Dendritic cell treated with granulocyte-macrophage colony-stimulating factor and Interleukin-4, amounts not matched to agents 40 ng/mL and 50 ng/mL, for 4 days (primary cell): ENCODE measurements around the gene SPTLC2.

Source experiments
- H3K27ac Mint-ChIP-seq: one replicate; pipeline ENCODE4 v1.8.0; 2022; ENCODE audit warnings: mild to moderate bottlenecking, mixed read lengths
- H3K27me3 Mint-ChIP-seq: one replicate; pipeline ENCODE4 v1.8.0; 2022; ENCODE audit warnings: mild to moderate bottlenecking, mixed read lengths
- H3K36me3 Mint-ChIP-seq: one replicate; pipeline ENCODE4 v1.8.0; 2022; ENCODE audit warnings: low read depth, mixed read lengths
- H3K4me1 Mint-ChIP-seq: one replicate; pipeline ENCODE4 v1.8.0; 2022; ENCODE audit warnings: low read depth, mixed read lengths
- H3K4me3 Mint-ChIP-seq: one replicate; pipeline ENCODE4 v1.8.0; 2022; ENCODE audit warnings: mild to moderate bottlenecking, moderate library complexity, mixed read lengths
- H3K9me3 Mint-ChIP-seq: one replicate; pipeline ENCODE4 v1.8.0; 2022; ENCODE audit warnings: mixed read lengths
- intact Hi-C: fragments of 100-400 bp; cut with micrococcal nuclease; formaldehyde crosslinking; loops from one replicate; pipeline ENCODE4 v1.15.0; 2022

SPTLC2 gene

DNA sequence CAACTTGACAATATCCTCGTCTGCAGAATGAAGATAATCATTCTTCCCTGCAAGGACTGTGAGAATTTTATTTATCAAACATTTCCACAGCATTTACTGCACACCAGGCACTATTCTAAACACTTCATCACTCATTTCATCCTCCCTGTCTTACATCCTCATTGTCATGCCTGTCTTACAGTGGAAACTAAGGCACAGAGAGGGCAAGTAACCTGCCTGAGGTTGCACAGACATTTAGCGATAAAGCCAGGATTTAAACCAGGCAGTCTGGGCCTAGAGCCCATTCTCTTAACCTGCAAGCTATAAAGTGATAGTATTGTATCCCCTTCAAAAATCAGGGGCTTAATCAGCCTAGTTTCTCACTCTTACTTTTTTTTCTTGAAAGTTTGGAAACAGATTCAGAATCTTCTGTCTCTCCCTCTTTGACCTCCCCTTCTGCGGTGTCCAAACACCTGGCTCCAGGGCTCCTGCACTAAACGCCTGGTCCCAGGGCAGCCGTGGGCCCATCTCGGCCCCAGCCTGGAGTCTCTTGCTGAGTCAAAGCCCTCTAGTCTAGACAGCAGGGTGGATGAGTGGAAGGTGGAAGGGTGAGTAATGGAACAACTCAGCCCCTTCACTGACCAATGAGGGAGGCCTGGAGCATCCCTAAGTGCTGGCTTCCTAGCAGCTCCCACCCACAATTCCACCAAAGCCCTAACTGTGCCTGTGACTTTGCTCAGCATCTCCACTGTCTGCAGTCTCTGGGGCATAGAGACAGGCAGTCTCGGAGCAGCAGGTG lies 130.3 kb downstream of the SPTLC2 start:
- Mint-ChIP-seq H3K9me3 (no peaks in the 10 kb centered on the region), H3K27ac (no peak overlapping the region), H3K4me1 (no peaks in the 10 kb centered on the region), H3K27me3 (no peaks in the 10 kb centered on the region), H3K36me3 (no peaks in the 10 kb centered on the region), H3K4me3 (no peak overlapping the region)
- intact Hi-C loops: no loop called here

DNA sequence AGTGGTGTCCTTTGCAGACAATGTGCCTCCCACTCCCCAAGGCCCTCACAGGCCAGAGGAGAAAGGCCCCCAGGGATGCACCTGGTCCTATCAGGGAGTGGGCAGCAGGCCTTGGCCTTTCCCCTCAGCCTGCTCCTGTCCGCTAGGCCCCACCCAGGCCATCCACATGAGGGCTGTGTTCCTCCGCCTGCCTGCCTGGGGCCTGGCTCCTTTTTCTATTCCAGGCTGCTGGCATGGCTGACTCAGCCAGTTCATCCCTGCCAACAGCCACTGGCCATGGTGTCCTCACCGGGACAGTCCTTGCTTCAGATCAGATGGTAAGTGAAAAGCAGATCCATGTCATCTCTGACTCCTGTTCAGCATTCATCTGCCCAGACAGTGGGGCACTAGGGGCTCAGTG lies 131.2 kb downstream of the SPTLC2 start:
- Mint-ChIP-seq H3K27ac (no peak overlapping the region), H3K36me3 (no peaks in the 10 kb centered on the region), H3K27me3 (no peaks in the 10 kb centered on the region), H3K4me1 (no peaks in the 10 kb centered on the region), H3K4me3 (no peak overlapping the region), H3K9me3 (no peaks in the 10 kb centered on the region)
- intact Hi-C loops: no loop called here

DNA sequence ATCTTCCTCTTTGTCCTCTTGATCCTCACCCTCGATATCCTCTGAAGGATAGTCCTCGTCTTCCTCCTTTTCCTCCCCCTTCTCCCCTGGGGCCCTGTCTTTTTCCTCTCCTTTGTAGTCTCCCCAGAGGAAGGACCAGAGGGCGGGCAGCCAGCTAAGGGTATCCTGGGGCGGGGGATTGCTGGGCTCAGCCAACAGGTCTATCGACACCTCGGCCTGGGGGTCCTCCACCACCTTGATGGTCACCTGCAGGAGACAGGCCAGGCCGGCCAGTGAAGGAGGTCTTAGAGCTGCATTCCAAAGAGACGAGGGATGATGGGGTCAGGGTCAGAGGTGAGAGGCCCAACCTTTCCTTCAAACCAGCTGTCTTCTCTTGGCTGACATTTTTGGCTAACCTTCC lies 134.0 kb downstream of the SPTLC2 start:
- Mint-ChIP-seq H3K27me3 (no peaks in the 10 kb centered on the region), H3K27ac (no peak overlapping the region), H3K4me1 (no peaks in the 10 kb centered on the region), H3K9me3 (no peaks in the 10 kb centered on the region), H3K36me3 (no peaks in the 10 kb centered on the region), H3K4me3 (no peak overlapping the region)
- intact Hi-C loops: no loop called here

DNA sequence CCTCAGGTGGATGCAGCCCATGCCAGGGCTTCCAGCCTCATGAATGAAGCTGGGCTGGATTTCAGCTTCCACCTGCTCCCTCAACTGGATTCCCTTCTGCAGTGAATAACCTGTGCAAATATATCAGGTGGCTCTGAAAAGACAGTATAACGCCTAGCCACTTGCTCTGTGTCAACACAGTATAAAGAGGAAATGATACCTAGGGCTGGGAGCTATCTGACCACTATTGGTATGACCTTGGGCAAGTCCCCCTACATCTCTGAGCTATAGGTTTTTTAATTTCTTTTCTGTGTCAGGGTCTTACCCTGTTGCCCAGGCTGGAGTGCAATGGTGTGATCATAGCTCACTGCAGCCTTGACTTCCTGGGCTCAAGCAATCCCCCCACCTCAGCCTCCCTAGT lies 137.6 kb downstream of the SPTLC2 start:
- H3K4me3 Mint-ChIP-seq: no peak overlapping the region
- no peaks in the 10 kb centered on the region for H3K4me1 Mint-ChIP-seq
- no peaks in the 10 kb centered on the region for H3K27me3 Mint-ChIP-seq
- no peak overlapping the region for H3K27ac Mint-ChIP-seq
- intact Hi-C loops: no loop called here
- no peaks in the 10 kb centered on the region for H3K9me3 Mint-ChIP-seq
- H3K36me3 Mint-ChIP-seq: no peaks in the 10 kb centered on the region

DNA sequence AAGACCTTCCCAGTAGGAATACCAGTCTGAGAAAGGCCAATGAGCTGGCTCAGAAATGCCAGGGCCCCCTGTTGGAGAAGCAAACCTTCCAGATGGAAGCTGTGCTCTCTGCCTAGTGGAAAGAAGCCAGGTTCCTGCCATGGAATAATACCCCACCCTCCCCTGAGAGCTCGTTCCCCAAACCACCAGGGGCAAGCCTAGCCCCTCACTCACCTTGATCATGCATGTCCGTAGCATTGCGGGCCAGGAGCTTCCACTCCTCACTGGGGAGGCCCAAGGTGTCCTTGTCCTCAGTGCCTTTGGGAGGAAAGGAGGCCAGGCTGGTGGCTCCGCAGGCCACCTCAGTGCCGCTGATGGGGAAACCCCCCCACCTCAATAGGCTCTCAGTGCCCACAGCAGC lies 138.4 kb downstream of the SPTLC2 start:
- intact Hi-C loops: no loop called here

DNA sequence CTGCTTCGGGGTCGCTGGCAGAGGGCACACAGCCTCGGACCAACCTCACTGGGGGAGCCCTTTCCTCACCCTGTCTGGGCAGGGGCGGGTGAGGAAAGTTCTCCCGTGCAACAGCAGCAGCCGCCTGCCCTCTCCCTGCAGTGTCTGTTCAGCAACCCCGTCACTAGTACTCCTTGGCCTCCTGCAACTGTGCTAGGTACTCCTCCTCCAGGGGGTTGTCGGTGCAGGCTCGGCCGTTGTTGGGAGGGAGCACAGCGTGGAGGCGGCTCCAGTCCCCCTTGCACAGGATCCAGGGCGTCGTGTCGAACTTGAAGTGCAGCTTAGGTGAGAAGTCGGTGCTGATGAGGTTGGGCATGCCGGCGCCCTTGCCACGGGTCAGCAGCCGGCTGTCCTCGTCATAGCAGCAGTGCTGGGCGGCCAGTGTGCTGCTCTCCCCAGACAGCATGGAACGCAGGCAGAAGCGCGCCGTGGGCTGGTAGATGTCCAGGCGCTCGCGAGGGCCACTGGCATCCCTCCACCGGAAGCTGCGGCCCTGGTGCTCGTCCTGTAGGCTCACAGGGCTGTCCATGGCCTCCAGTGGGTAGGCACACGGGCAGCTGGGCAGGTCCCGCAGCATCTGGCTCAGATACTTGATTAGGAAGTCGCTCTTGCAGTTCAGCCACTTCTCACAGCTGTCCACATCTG lies 140.9 kb downstream of the SPTLC2 start:
- Mint-ChIP-seq H3K27ac (no peak overlapping the region), H3K36me3 (no peaks in the 10 kb centered on the region), H3K4me3 (no peak overlapping the region), H3K4me1 (no peaks in the 10 kb centered on the region), H3K27me3 (no peaks in the 10 kb centered on the region), H3K9me3 (no peaks in the 10 kb centered on the region)
- intact Hi-C loops: no loop called here

More for the DNA sequence above, 138.4 kb downstream of the SPTLC2 start:
- H3K36me3 Mint-ChIP-seq: no peaks in the 10 kb centered on the region
- H3K27ac Mint-ChIP-seq: no peak overlapping the region
- H3K4me3 Mint-ChIP-seq: no peak overlapping the region
- no peaks in the 10 kb centered on the region for H3K27me3 Mint-ChIP-seq
- no peaks in the 10 kb centered on the region for H3K9me3 Mint-ChIP-seq
- no peaks in the 10 kb centered on the region for H3K4me1 Mint-ChIP-seq

DNA sequence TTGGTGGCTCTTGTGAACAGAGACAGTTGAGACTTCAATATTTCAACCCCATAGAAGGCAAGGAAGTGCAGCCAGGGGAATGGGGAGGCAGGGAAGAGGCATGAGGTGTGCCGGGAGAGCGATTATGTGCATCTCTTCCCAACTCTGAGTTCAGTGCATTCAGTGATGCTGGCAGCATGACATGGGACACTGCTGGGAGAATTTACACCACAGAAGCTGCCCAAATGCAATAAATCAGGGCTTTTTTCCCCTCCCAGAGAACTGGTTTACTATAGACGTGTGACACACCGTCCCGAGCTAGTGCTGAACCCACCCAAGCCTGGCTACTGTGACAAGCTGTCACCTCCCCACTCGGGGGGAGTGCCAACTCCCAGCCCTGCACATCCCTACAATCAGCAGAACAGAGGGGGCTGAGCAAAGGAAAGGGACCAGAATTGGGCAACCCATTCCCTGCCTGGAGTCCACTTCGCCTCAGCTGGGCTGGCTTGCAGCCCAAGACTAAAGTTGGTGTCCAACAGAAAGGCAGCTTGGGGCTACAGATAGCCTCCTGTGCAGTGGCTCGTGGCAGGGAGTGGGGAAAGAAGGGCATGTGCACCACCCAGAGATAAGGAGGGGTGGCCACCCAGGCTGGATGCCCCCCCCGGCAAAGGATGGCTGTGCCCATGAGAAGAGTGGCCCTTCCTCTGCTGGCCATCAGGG lies 141.8 kb downstream of the SPTLC2 start:
- no peaks in the 10 kb centered on the region for H3K27me3 Mint-ChIP-seq
- no peak overlapping the region for H3K4me3 Mint-ChIP-seq
- no peaks in the 10 kb centered on the region for H3K9me3 Mint-ChIP-seq
- intact Hi-C loops: no loop called here
- H3K4me1 Mint-ChIP-seq: no peaks in the 10 kb centered on the region
- H3K36me3 Mint-ChIP-seq: no peaks in the 10 kb centered on the region
- no peak overlapping the region for H3K27ac Mint-ChIP-seq

DNA sequence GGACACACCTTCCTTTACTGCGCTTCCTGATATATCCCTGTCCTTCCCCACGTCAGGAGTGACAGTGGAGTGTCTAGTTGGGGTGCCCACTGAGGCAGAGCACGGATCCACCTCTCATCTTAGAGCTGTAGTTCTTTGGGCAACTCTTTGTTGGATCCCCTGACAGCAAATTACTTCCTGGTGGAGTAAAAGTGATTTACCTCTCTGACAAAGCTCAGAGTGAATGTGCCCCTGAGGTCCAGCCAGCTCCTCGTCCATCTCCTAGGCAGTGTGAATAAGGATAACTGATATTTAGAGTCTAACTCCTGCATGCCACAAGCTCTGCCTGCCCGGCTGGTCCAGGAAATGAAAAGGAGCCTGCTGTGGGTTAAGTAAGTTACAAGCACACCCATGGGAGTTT lies 142.5 kb downstream of the SPTLC2 start:
- H3K27me3 Mint-ChIP-seq: no peaks in the 10 kb centered on the region
- peaks cover 7% of the 10 kb centered on the region for H3K36me3 Mint-ChIP-seq
- no peak overlapping the region for H3K27ac Mint-ChIP-seq
- no peak overlapping the region for H3K4me3 Mint-ChIP-seq
- intact Hi-C loops: no loop called here
- no peaks in the 10 kb centered on the region for H3K4me1 Mint-ChIP-seq
- no peaks in the 10 kb centered on the region for H3K9me3 Mint-ChIP-seq

DNA sequence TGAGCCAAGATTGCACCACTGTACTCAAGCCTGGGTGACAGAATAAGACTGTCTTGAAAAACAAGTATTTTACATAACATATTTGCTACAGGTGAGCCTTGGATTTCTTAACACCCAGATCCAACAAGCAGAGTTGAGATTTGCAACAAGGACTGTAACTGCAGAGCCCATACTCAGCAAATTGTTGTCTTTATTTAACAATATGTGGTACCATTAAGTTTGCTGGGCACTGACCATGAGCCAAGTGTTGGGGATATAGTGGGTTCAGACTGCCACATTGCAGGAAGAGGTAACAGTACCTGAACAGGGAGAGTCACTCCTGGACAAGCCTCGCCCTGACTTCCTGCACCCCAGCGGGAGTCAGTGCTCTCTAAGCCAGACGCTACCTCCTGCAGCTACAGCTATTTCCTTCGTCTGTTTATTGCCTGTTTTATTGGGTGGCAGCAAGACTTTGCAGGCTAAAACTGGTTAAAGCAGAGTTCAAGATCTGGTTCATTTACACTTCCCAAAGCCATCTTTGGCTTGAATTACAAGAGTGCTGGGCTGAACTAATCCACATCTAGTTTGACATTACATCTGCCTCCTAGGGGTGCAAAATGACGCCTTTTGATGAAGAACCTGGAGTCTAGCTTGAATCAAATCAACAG lies 146.1 kb downstream of the SPTLC2 start:
- H3K27ac Mint-ChIP-seq: no peak overlapping the region
- peaks cover 42% of the 10 kb centered on the region for H3K36me3 Mint-ChIP-seq
- no peaks in the 10 kb centered on the region for H3K27me3 Mint-ChIP-seq
- no peak overlapping the region for H3K4me3 Mint-ChIP-seq
- intact Hi-C loops: no loop called here
- no peaks in the 10 kb centered on the region for H3K9me3 Mint-ChIP-seq
- no peaks in the 10 kb centered on the region for H3K4me1 Mint-ChIP-seq

DNA sequence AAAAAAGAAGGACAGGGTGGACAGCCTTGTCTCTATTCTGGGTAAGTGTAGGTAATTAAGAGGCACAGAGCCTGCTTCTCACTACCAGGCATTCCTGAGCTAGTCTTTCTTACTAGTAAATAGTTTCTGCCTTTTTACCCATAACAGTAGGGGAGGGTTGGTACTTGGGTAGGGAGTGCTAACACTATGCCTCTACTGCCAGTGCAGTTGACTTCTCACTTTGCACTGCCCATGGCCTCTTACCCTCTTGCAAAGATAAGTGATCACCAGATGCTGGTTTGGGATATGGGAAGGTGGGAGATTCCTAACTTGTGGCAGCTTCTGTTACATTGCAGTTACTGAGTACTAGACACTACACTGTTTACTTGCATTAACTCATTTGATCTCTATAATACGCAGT lies 146.9 kb downstream of the SPTLC2 start:
- Mint-ChIP-seq H3K27me3 (no peaks in the 10 kb centered on the region), H3K36me3 (peaks cover 51% of the 10 kb centered on the region), H3K27ac (no peak overlapping the region), H3K9me3 (no peaks in the 10 kb centered on the region), H3K4me1 (no peaks in the 10 kb centered on the region), H3K4me3 (no peak overlapping the region)
- intact Hi-C loops: no loop called here

DNA sequence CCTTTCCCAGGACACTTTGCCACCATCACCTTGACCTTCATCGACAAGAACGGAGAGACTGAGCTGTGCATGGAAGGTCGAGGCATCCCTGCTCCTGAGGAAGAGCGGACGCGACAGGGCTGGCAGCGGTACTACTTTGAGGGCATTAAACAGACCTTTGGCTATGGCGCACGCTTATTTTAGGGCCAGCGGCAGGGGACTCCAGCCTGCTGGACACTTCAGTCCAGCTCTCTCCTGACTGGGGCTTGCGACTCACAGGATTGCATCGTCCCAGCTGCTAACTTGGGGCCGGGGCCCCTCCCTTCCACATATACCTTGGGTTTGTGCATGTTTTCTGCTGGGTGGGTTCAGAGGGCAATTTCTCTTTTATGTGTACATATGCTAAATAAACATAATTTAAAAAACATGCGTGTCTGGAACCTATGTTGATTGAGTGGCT lies 147.4 kb downstream of the SPTLC2 start:
- no peaks in the 10 kb centered on the region for H3K4me1 Mint-ChIP-seq
- no peak overlapping the region for H3K27ac Mint-ChIP-seq
- H3K4me3 Mint-ChIP-seq: no peak overlapping the region
- H3K9me3 Mint-ChIP-seq: no peaks in the 10 kb centered on the region
- no peaks in the 10 kb centered on the region for H3K27me3 Mint-ChIP-seq
- intact Hi-C loops: no loop called here
- peaks cover 55% of the 10 kb centered on the region for H3K36me3 Mint-ChIP-seq

DNA sequence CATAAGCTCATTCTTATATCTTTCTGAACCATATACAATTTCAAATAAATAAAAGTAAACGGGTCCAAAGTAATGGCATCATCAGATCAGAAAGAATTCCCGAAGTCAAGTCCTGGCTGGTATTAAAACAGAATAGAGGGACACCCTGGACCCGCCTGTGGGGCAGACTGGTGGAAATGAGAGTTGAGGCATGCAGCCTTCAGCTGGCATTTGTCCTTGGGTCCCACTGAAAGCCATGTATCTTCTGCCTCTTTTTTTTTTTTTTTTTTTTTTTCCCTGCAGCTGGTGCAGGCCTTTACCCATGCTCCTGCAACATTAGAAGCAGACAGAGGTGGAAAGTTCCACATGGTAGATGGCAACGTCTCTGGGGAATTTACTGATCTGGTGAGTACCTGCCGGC lies 148.6 kb downstream of the SPTLC2 start:
- Mint-ChIP-seq H3K4me1 (no peaks in the 10 kb centered on the region), H3K27ac (no peak overlapping the region), H3K4me3 (no peak overlapping the region), H3K36me3 (peaks cover 68% of the 10 kb centered on the region), H3K27me3 (no peaks in the 10 kb centered on the region), H3K9me3 (no peaks in the 10 kb centered on the region)
- intact Hi-C loops: no loop called here

DNA sequence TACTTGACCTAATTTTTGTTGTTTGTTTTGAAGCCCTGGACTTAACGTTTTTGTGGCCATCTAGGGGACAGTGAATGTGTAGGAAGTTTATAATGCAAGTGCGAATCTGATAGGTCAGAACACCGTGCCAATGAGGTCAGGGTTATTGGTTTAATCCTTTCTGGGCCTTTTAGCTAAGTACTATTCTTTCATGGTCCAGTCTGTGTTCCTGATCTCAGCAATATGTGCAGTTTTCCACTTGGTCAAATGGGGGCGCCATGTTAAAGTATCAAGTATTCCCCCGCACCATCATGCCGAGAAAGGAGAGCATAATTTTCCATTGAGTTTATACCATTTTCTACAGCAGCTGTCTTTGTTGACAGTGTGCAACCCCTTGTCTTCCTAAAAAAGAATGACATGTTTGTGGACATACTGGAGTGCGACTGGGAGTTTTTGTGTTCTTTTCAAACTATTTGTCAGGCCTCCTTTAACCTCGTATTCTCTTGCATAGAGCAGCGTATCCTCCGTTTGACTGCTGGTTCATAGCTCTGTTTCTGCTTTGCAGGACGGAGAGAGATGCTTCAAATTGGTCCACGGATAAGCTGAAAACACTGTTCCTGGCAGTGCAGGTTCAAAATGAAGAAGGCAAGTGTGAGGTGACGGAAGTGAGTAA lies 157.2 kb downstream of the SPTLC2 start:
- Mint-ChIP-seq H3K27me3 (no peaks in the 10 kb centered on the region), H3K27ac (peak overlapping the region; percentile 98), H3K9me3 (no peaks in the 10 kb centered on the region), H3K36me3 (peaks cover 72% of the 10 kb centered on the region), H3K4me3 (peak overlapping the region; percentile 100), H3K4me1 (peaks cover 23% of the 10 kb centered on the region)
- intact Hi-C loops: no loop called here
